H54 (cell line): ENCODE measurements around the gene CD58.
A peak's percentile ranks its signal among the peaks of the same experiment; 100 is the strongest.

Source experiments
- DNase-seq: peaks from one replicate; pipeline ENCODE4 v3.0.0; 2011; ENCODE audit warnings: low spot score, mixed read lengths; ENCODE audit not compliant: insufficient read length
- FAIRE-seq: peaks from 3 replicates; lab custom pipeline; 2011; peaks lifted over from hg19 to GRCh38; lab: Jason Lieb, UNC
- POLR2A ChIP-seq: IDR thresholded peaks from 2 replicates; pipeline ENCODE4 v1.6.1; 2011; ENCODE audit warnings: low read depth, mild to moderate bottlenecking, low read length

CD58 gene

DNA sequence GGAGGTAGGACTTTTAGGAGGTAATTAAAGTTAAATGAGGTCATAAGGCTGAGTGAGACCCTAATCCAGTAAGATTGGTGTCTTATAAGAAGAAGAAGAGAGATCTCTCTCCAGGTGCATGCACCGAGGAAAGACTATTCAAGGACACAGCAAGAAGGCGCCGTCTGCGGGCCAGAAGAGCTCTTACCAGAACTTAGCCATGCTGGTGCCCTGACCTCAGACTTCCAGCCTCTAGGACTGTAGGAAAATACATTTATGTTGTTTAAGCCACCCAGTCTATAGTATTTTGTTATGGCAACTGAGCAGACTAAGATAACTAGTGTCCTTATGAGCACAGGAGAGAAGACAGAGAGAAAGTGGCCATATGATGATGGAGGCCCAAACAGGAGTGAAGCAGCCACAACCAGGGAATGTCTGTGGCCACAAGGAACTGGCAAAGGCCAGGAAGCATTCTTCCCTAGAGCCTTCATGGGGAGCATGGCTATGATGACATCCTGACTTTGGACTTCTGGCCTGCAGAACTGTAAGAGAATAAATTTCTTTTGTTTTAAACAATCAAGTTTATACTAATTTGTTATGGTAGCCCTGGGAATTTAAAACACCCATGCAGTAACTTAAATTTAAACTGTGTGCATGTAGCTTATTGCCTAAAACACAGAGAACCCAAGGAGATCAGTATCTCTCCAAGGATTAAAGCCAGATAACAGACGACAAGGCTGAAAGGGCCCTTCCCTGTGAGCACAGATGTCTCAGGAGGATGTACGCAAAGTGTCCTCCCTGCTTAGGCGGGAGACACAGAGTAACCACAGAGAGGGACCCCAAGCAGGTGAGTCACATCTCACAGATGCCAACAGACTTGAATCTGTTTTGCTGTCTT, 9.9 kb upstream of the CD58 start:
- TF ChIP-seq POLR2A, result no peak

DNA sequence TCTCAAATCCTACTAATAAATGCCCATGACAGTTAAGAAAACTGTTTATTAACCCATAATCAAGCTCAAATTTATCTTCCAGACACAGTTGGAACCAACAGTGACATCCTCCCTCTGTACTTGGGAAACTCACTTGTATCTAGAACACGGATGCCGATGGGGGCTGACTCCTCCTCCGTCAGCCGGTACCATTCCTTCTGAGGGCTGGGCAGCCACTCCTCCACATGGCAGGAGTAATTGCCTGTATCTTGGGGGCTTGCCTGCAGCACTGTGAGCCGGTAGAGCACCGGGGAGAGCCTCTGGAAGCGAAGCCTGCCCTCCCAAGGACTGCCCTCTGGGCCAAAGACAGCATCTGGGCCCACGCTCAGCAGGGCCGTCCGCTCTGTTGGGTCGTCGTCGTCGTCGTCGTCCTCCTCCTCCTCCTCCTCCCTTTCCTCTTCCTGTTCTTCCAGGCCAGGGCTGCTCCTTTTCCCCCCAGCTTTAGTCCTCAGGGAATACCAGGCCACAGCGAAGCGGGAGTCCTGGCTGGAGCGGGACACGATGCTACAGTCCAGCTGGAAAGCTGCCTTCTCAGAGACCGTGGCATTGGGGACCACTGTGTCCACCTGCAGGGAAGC, 8.5 kb upstream of the CD58 start:
- TF ChIP-seq POLR2A, result no peak
- DNase-seq (no peak), FAIRE-seq (no peak)

More for the DNA sequence above, 9.9 kb upstream of the CD58 start:
- no peak for FAIRE-seq
- no peak for DNase-seq

DNA sequence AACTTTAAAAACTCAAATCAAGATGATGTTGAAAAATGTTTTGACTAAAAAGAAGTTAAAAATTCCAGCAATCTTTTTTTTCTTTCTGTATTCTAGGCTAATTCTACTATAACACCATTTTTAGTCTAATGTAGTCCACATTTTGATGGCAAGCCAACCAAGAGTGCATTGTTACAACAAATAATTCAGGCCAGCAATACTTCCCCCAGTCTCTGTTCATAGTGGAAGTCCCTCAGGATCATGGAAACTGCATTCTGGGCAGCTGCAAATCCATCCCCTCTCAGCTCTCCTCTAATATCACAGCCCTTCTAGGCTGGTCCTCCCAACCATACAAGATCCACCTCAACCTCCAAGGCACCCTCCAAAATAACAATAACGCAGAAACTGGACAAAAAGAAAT, 7.8 kb upstream of the CD58 start:
- DNase-seq (no peak), FAIRE-seq (no peak)
- TF ChIP-seq POLR2A, result no peak

DNA sequence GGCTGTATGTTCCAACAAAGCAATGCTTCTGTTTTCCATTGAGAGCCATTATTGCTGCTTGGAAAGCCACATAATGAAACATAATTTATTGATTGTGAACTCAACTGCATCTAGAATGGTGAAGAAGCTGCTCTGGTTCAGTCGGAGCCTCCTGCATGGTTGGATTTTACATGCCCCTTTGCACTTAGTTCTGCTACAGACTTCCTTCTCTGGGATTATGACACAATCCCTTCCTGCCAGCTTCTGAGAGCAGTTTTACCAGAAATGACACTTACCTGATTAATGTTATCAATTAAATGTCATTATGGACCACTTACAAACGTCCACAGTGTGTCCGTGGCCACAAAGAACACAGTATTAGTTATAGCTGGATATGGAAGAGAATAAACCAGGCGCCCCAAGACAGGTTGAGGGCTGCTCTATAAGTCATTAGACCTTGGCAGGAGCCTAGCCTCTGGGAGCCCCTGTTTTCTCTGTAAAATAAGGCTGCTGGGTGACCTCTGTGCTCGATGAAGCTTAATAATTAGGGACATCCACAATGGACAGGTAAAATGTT, 7.0 kb upstream of the CD58 start:
- no peak for TF ChIP-seq POLR2A
- no peak for DNase-seq
- no peak for FAIRE-seq

DNA sequence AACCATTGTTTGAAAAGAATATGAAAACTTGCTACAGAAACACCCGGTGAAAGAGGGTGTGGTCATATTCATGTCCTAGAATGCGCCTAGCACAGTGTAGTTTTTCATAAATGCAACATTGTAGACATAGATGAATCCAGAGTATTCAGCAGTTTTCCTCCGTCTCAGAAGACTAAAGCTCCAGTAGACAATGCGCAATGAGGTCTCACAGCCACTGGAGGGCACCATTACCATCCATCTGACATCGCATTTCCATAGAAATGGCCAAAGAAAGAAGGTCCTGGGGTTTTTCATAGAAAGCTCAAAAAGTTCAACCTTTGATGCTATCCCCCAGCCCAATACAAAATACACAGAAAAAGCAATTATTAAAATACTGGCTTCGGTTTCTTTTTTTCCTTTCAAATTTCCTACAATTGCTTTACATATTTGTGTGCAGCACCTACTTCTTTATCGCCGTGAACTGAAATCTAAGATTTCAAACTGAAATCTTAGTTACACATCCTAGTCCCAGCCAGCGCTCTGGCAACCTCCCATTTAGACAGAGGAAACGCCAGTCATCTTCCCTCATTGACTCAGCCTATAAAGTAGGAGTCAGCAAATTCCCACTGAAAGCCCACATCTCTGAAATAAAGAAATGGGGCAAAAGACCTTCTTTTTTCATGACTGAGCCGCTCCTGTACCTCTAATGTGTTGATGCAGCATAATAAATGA, 3.9 kb upstream of the CD58 start:
- FAIRE-seq, result peak; percentile 83
- DNase-seq, result peak; percentile 48
- TF ChIP-seq POLR2A, result no peak

DNA sequence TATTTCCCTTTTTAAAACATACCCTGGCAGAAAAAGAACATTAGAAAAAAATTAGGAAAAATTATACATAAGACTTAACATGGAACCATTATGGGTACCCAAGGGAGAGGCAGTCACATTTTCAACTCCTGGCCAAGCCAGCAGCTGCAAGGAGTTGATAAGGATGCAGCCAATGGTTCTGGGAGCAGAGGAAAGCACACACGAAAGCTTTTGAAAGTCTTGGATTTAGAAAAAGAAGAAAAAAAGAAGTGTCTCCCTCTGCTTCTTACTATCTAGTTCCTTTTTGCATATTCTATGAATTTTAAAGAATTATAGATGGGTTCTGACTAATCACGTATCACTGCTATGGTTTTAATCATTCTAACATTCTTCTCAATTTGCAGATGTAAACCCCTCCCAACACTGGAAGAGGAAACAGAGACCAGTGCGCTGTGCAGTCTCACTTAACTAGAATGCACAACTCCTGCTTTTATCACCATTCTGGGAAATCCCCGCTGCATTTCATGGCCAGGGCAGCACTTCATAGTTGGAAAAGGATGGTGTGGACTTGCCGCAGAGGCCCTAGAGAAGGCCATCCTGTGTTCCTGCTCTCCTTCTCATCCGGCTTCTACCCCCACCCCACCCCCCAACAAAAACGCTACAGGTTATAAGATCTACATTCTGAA, 2.7 kb upstream of the CD58 start:
- TF ChIP-seq POLR2A, result no peak
- FAIRE-seq, result no peak
- no peak for DNase-seq

DNA sequence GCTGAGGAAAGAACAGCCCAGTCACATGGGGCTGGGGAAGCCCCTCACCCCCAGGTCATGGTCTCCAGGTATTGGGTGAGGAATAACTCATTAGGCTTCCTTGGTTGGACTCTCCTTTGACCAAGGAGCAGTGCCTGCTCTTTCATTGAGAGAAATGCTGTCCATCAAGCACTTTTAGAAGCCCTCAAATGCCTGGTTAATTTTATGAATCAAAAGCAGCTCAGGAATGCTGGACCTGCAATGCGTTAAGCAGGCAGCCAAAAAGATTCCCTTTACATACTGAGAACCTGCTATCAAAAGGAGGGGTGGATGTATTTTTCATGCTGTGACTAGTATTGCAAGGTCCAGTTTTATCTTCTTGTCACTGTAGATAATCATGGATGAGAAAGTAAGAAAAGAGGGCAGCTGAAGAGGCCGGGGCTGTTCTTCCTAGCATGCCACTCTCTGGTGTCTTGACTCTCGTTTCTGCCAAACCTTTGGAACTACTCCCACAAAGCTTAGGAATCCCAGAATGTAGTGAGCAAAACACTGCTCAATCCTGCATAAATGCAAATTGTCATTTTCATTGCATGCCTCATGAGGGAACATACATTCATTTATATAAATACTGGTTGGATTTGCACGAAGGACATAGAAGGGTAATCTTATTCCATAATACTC, 2.1 kb upstream of the CD58 start:
- DNase-seq, result no peak
- TF ChIP-seq POLR2A, result no peak
- FAIRE-seq, result no peak

DNA sequence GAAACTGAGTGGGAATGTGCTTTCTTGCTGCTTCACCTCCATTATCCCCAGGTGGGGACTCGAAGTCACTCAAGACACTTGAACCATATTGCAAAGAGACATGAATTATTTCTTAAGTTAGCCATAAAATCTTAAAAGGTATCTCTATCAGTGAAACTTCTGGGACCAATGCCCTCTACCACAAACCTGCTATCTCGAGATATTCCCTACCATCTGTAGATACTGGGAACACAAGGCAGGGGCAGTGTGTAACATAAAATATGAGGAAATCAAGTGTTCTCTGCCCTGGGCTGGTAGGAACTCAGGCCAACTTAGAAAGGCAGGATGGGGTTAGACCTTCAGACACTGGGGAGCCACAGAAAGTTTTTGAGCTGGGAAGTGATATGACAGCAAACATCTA, 1.3 kb upstream of the CD58 start:
- no peak for TF ChIP-seq POLR2A
- DNase-seq (no peak), FAIRE-seq (no peak)

DNA sequence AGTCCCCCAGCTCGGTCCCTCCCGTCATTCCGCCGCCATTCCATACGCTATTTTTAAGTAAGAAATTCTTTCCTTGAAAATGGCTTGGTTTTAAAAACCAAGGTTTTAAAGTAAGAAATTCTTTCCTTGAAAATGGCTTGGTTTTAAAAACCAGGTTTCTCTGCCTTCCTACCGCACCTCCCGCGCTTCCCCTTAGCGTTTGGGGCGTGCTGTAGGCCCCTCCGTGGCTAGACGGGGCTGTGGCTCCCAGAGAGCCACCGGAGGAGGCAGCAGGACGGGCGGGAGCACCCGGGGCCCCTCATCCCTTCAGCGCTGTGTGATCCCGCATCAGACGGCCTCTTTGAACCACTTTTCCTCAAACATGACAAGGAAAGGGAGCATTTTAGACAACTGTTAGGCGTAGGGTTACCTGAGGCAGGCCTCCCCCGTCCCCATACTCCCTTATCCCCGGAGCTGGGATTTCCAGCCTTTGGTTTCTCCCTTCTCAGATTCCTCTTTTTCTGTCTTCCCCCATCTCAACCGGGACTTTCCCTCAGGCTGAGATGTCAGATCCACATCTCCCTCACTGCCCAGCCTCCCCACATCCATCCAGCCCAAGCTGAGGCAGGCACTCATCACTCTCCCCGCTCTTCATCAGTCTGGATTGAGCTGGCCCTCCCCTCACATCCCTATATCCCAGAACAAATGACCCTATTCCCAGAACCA, 541 bp upstream of the CD58 start:
- FAIRE-seq (no peak), DNase-seq (no peak)
- no peak for TF ChIP-seq POLR2A

DNA sequence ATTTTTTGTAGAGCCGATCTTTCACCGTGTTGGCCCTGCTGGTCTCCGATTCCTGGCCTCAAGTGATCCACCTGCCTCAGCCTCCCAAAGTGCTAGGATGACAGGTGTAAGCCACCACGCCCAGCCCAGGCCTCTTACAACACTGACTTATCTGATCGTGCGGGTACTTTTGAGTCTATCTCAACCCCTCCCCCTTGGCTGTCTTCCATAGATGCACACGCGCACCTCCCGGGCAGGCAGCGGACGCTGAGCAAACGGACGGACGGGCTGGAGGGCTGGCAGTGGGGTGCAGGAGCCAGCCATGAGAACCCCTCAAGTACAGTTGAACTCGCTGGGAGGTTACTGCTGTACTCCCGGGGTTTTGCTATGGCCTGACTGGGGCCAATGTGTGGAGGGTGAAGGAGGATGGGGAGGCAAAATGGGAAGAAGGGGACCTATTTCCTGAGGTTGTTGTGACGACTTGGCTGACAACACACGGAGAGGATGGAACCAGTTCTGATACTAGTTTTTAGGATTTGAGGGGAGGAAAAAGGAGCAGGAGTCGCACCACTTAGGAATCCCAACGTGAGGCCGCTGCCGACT, 959 bp downstream of the CD58 start:
- DNase-seq, result no peak
- TF ChIP-seq POLR2A, result no peak

DNA sequence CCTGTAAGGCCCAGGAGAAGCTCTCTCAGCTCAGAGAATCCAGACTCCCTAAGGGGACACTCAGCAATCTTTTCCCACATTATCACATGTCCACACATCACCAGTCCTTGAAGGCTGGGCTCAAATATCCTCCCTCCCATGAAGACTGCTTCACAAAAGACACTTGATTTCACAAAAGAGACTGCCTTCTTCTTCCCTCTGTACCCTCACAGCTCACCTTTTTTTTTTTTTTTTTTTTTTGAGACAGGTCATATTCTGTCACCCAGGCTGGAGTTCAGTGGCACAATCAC, 1.5 kb downstream of the CD58 start:
- no peak for TF ChIP-seq POLR2A
- FAIRE-seq (no peak), DNase-seq (no peak)

More for the DNA sequence above, 959 bp downstream of the CD58 start:
- no peak for FAIRE-seq

DNA sequence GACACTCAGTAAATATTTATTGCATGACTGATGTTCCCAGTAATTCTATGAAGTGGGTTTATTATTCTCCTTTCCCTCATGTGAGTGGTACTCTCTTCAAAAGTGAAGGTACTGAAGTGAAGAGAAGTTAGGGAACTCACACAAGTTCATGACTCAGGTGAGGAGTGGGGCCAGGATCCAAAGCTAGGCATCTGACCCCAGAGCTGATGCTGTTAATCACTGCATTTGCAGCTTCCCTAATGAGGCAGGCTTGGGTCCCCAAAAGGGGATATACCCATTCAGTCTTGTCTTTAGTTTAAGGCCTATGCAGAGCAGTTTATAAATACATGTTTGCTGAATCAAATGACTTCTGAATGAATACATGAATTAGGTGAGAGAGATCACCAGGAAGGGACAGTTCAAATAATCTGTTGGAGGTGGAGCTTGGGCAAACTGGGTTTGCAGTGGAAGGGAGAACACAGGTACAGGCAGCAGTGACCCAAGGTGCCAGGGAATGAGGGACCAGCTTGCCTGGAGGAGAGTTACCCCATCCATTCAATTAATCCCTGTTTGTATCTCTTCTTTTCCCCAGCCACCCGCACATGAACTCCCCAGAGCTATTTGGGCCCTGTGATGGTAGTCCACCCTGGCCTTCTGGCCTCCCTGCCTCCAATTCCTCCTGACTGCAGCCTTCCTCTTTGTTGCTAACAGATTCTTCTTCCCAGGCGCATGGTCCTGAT, 2.0 kb downstream of the CD58 start:
- FAIRE-seq, result no peak

More for the DNA sequence above, 2.0 kb downstream of the CD58 start:
- no peak for DNase-seq
- no peak for TF ChIP-seq POLR2A
